H9 (cell line): ENCODE measurements around the gene FSTL4. TPM values are rescaled to one million over a fixed set of nuclear protein-coding genes. Genes with fewer than 3 reads are reported as not detected.

Experiments
- DNase-seq: peaks from one replicate; pipeline ENCODE4 v3.0.0-alpha.2; 2017
- H2AFZ ChIP-seq: one replicate; pipeline ENCODE4 v1.6.1; 2013; ENCODE audit warnings: mild to moderate bottlenecking, low read length, control low read depth, moderate library complexity
- H2AK5ac ChIP-seq: 2 replicates; pipeline ENCODE4 v1.6.1; 2013; ENCODE audit warnings: low read length, control low read depth, mixed read lengths; ENCODE audit not compliant: insufficient read length
- H2BK120ac ChIP-seq: one replicate; pipeline ENCODE4 v1.6.1; 2013; ENCODE audit warnings: low read depth, mild to moderate bottlenecking, low read length, control low read depth, inconsistent platforms; ENCODE audit not compliant: poor library complexity, severe bottlenecking
- H2BK12ac ChIP-seq: 2 replicates; pipeline ENCODE4 v1.6.1; 2013; ENCODE audit warnings: low read length, control low read depth, mixed read lengths, low read depth; ENCODE audit not compliant: insufficient read length
- H2BK15ac ChIP-seq: 2 replicates; pipeline ENCODE4 v1.6.1; 2013; ENCODE audit warnings: low read depth, low read length, control low read depth
- H2BK20ac ChIP-seq: one replicate; pipeline ENCODE4 v1.6.1; 2013; ENCODE audit warnings: low read depth, mild to moderate bottlenecking, low read length, control low read depth, inconsistent platforms; ENCODE audit not compliant: poor library complexity, severe bottlenecking
- H2BK5ac ChIP-seq: 2 replicates; pipeline ENCODE4 v1.6.1; 2013; ENCODE audit warnings: low read length, control low read depth, mixed read lengths; ENCODE audit not compliant: insufficient read length
- H3K14ac ChIP-seq: 2 replicates; pipeline ENCODE4 v1.6.1; 2013; ENCODE audit warnings: low read length, control low read depth; ENCODE audit not compliant: insufficient read depth
- H3K18ac ChIP-seq: 2 replicates; pipeline ENCODE4 v1.6.1; 2013; ENCODE audit warnings: low read depth, mild to moderate bottlenecking, mixed read lengths, low read length, control low read depth; ENCODE audit not compliant: insufficient read length
- H3K23ac ChIP-seq: 2 replicates; pipeline ENCODE4 v1.6.1; 2013; ENCODE audit warnings: low read length, control low read depth, mixed read lengths, low read depth; ENCODE audit not compliant: insufficient read length
- H3K23me2 ChIP-seq: 2 replicates; pipeline ENCODE4 v1.6.1; 2013; ENCODE audit warnings: low read depth, mild to moderate bottlenecking, mixed read lengths, low read length, control low read depth; ENCODE audit not compliant: insufficient read length, poor library complexity, severe bottlenecking
- H3K27ac ChIP-seq: 2 replicates; pipeline ENCODE4 v1.5.1; 2013; ENCODE audit warnings: low read length, control low read depth, mixed read lengths, low read depth; ENCODE audit not compliant: insufficient read length
- H3K27me3 ChIP-seq: 2 replicates; pipeline ENCODE4 v1.6.1; 2013; ENCODE audit warnings: low read length, control low read depth, inconsistent platforms; ENCODE audit not compliant: insufficient read depth
- H3K4ac ChIP-seq: 2 replicates; pipeline ENCODE4 v1.6.1; 2013; ENCODE audit warnings: low read depth, mild to moderate bottlenecking, control low read depth, inconsistent platforms, low read length, moderate library complexity
- H3K4me1 ChIP-seq: 2 replicates; pipeline ENCODE4 v1.6.1; 2013; ENCODE audit warnings: low read length, control low read depth, inconsistent platforms; ENCODE audit not compliant: insufficient read depth
- H3K4me2 ChIP-seq: 2 replicates; pipeline ENCODE4 v1.6.1; 2013; ENCODE audit warnings: low read length, control low read depth, mixed read lengths; ENCODE audit not compliant: insufficient read length, insufficient read depth
- H3K56ac ChIP-seq: 2 replicates; pipeline ENCODE4 v1.6.1; 2013; ENCODE audit warnings: low read depth, mild to moderate bottlenecking, mixed read lengths, low read length, control low read depth; ENCODE audit not compliant: insufficient read length
- H3K79me1 ChIP-seq: 2 replicates; pipeline ENCODE4 v1.6.1; 2013; ENCODE audit warnings: low read depth, mild to moderate bottlenecking, moderate library complexity, low read length, control low read depth, inconsistent platforms; ENCODE audit not compliant: insufficient read depth, poor library complexity, severe bottlenecking
- H3K79me2 ChIP-seq: 2 replicates; pipeline ENCODE4 v1.6.1; 2013; ENCODE audit warnings: low read length, control low read depth, inconsistent platforms; ENCODE audit not compliant: insufficient read depth
- H3K9ac ChIP-seq: 2 replicates; pipeline ENCODE4 v1.6.1; 2013; ENCODE audit warnings: low read length, control low read depth, mixed read lengths; ENCODE audit not compliant: insufficient read length; ENCODE audit errors: extremely low read depth
- H3K9me3 ChIP-seq: one replicate; pipeline ENCODE4 v1.6.1; 2013; ENCODE audit warnings: low read depth, low read length, inconsistent platforms; ENCODE audit not compliant: control insufficient read depth
- H3T11ph ChIP-seq: one replicate; pipeline ENCODE4 v1.6.1; 2013; ENCODE audit warnings: mild to moderate bottlenecking, low read length, control low read depth, inconsistent platforms
- H4K20me1 ChIP-seq: one replicate; pipeline ENCODE4 v1.6.1; 2013; ENCODE audit not compliant: control insufficient read depth, insufficient read length, insufficient read depth
- H4K5ac ChIP-seq: 2 replicates; pipeline ENCODE4 v1.6.1; 2013; ENCODE audit warnings: low read depth, mild to moderate bottlenecking, mixed read lengths, low read length, control low read depth; ENCODE audit not compliant: insufficient read length
- H4K8ac ChIP-seq: replicated peaks from 2 replicates; pipeline ENCODE4 v1.6.1; 2013; ENCODE audit warnings: low read length, control low read depth, mixed read lengths, low read depth; ENCODE audit not compliant: insufficient read length
- H4K91ac ChIP-seq: 2 replicates; pipeline ENCODE4 v1.6.1; 2013; ENCODE audit warnings: low read depth, mild to moderate bottlenecking, moderate library complexity, mixed read lengths, low read length, control low read depth; ENCODE audit not compliant: insufficient read length
- H3K27ac Mint-ChIP-seq, 3 experiments: 2 replicates in 2 of 3; 3 replicates in 1 of 3; pipeline ENCODE4 v1.8.0; 2020 to 2021; ENCODE audit warnings: mixed read lengths in 3 of 3, mild to moderate bottlenecking in 1 of 3, moderate library complexity in 1 of 3
- H3K27me3 Mint-ChIP-seq: 2 replicates; pipeline ENCODE4 v1.8.0; 2021; ENCODE audit warnings: low read depth, mild to moderate bottlenecking, moderate library complexity, mixed read lengths
- H3K36me3 Mint-ChIP-seq, 3 experiments: 2 replicates in 2 of 3; 3 replicates in 1 of 3; pipeline ENCODE4 v1.8.0; 2020 to 2021; ENCODE audit warnings: low read depth in 3 of 3, mixed read lengths in 3 of 3; ENCODE audit not compliant: insufficient read depth in 1 of 3
- H3K4me1 Mint-ChIP-seq, 2 experiments: 2 replicates each; pipeline ENCODE4 v1.8.0; 2020; ENCODE audit warnings: mixed read lengths in 2 of 2
- H3K4me3 Mint-ChIP-seq, 2 experiments: 2 replicates in 1 of 2; 3 replicates in 1 of 2; pipeline ENCODE4 v1.8.0; 2020 to 2021; ENCODE audit warnings: mild to moderate bottlenecking in 2 of 2, mixed read lengths in 2 of 2, moderate library complexity in 1 of 2
- H3K9me3 Mint-ChIP-seq, 2 experiments: 2 replicates in 1 of 2; 3 replicates in 1 of 2; pipeline ENCODE4 v1.8.0; 2020; ENCODE audit warnings: mild to moderate bottlenecking in 2 of 2, mixed read lengths in 2 of 2, moderate library complexity in 1 of 2
- WGBS: extraction: QIAGEN DNeasy Blood & Tissue Kit; methylation state at CpG from one replicate; pipeline ENCODE4 v1.1.7; 2013; ENCODE audit warnings: missing lambda C conversion rate, low lambda C conversion rate, mixed read lengths; ENCODE audit not compliant: insufficient read length; ENCODE audit errors: extremely low coverage; 5-methylcytosine and 5-hydroxymethylcytosine counted together
- total RNA-seq: library from RNA; stranded (reverse); gene quantifications from 2 replicates; pipeline ENCODE4 v1.2.1, GENCODE V29; 2021
- TF ChIP-seq, protein P1 (sequence below): fragments of 200-600 bp; sonication (generic); conservative IDR thresholded peaks from 3 replicates; pipeline ENCODE4 v1.8.0; 2021; ENCODE audit warnings: antibody characterized with exemption, mild to moderate bottlenecking

Gene FSTL4
- total RNA-seq, 1 experiment from 2014 or later = 5.7 TPM

DNA sequence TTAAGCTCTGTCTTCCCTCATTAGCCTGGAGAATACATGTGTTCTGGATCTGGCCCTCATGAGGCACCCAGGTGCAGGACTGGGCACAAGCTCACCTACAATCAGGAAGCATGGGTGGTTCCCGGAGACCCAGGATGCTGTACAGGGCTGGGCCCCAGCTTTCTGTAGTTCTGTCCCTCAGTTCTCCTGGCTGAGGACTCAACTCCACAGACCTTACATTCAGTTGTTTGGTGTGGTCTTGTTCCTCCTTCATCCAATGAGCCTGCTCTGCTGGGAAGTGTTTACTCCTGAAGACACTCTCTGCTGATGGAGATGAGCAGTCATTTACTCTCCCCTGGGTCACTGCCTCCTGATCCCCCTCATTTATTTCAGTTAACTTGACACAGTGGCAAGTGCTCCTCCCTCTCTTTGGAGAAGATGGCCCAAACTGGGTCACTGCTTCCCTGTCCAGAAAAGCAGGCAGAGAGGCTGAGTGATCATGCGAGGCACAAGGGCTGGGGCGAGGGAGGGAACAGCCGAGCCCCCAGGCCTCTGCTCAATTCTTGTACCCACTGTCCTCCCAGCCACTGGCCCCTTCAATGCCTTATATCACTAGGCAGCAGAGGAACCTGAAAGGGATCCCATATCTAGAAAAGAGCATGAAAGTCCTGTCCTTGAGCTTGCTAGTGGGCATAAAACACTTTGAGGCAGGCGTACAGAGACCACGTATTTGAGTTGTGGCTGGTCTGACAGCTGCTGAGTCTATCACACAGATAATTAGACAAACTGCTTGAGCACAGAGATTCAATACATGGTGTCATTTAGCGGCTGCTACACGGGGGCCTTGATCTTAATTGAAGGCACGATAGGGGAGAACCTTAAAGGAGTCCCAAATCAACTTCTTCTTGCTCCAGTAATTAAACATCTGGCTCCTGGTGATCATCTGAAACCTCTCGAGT lies 221.7 kb downstream of the FSTL4 start:
- Histone ChIP-seq H3K56ac (no peak overlapping the region), H2AK5ac (no peak overlapping the region), H2BK20ac (no peak overlapping the region), H3K4ac (no peak overlapping the region), H2BK15ac (no peak overlapping the region), H3T11ph (no peak overlapping the region), H3K18ac (no peak overlapping the region), H2BK5ac (no peak overlapping the region), H2BK12ac (no peak overlapping the region), H3K23me2 (no peaks in the 10 kb centered on the region), H4K8ac (no peak overlapping the region), H3K23ac (no peak overlapping the region), H3K79me1 (no peaks in the 10 kb centered on the region), H3K27ac (no peak overlapping the region), H3K4me2 (no peak overlapping the region), H3K4me1 (no peaks in the 10 kb centered on the region), H3K27me3 (no peaks in the 10 kb centered on the region), H4K5ac (no peak overlapping the region), H2BK120ac (no peak overlapping the region), H3K14ac (no peak overlapping the region), H4K20me1 (no peaks in the 10 kb centered on the region), H2AFZ (no peak overlapping the region), H4K91ac (no peak overlapping the region), H3K79me2 (no peaks in the 10 kb centered on the region), H3K9me3 (no peaks in the 10 kb centered on the region), H3K9ac (no peak overlapping the region)
- Mint-ChIP-seq H3K9me3 (peaks cover 4 to 9% of the 10 kb centered on the region in 2 experiments), H3K4me1 (peaks cover 0 to 3% of the 10 kb centered on the region in 2 experiments; a peak in 1 of 4 replicates), H3K4me3 (no peak overlapping the region), H3K36me3 (peaks cover 3 to 9% (median 6%) of the 10 kb centered on the region in 3 experiments; a peak in 5 of 7 replicates), H3K27me3 (peaks cover 1% of the 10 kb centered on the region; the same call in 1 of the 2 replicates), H3K27ac (peak overlapping the region in 2 of 3 experiments; percentile 16 to 50; a peak in 2 of 7 replicates)
- TF ChIP-seq, protein P1, sequence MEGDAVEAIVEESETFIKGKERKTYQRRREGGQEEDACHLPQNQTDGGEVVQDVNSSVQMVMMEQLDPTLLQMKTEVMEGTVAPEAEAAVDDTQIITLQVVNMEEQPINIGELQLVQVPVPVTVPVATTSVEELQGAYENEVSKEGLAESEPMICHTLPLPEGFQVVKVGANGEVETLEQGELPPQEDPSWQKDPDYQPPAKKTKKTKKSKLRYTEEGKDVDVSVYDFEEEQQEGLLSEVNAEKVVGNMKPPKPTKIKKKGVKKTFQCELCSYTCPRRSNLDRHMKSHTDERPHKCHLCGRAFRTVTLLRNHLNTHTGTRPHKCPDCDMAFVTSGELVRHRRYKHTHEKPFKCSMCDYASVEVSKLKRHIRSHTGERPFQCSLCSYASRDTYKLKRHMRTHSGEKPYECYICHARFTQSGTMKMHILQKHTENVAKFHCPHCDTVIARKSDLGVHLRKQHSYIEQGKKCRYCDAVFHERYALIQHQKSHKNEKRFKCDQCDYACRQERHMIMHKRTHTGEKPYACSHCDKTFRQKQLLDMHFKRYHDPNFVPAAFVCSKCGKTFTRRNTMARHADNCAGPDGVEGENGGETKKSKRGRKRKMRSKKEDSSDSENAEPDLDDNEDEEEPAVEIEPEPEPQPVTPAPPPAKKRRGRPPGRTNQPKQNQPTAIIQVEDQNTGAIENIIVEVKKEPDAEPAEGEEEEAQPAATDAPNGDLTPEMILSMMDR = no peak
- WGBS = no CpG with 5 or more reads among the region's 10 CpGs
- peak; percentile 12 for DNase-seq
